Kidney glomerular epithelial cell (primary cell): ENCODE data around the gene TUFT1.
"Not testable (repeated sequence)": the region's sequence is repeated elsewhere in the genome, so short reads cannot be mapped to it uniquely, and the experiment has no call there.

Experiments
- DNase-seq: peaks from one replicate; lab custom pipeline; 2025; lab: John Stamatoyannopoulos, UW

Gene TUFT1

GRCh38 chr1:151618003-151618402 is 77.9 kb downstream of the TUFT1 start:
- no peak for DNase-seq

- no peak for DNase-seq
Observed at GRCh38 chr1:151618470-151618869, 78.4 kb downstream of the TUFT1 start.

GRCh38 chr1:151618996-151619395 is 78.9 kb downstream of the TUFT1 start:
- DNase-seq: not testable (repeated sequence)

- no peak for DNase-seq
Observed at GRCh38 chr1:151619489-151620093, 79.5 kb downstream of the TUFT1 start.

GRCh38 chr1:151620286-151620685 is 80.2 kb downstream of the TUFT1 start:
- no peak for DNase-seq

GRCh38 chr1:151621351-151621750 is 81.2 kb downstream of the TUFT1 start:
- DNase-seq: no peak

- DNase-seq: no peak
Observed at GRCh38 chr1:151624783-151625182, 84.7 kb downstream of the TUFT1 start.

- no peak for DNase-seq
Observed at GRCh38 chr1:151626740-151627334, 86.7 kb downstream of the TUFT1 start.

- DNase-seq: no peak
Observed at GRCh38 chr1:151629278-151629677, 89.2 kb downstream of the TUFT1 start.
